HG02885 (cell line): ENCODE measurements around the gene RBKS.

ENCODE experiments used
- ATAC-seq: cut with Tn5 transposase; IDR thresholded peaks from one replicate; pipeline ENCODE4 v1.9.1; 2021; ENCODE audit warnings: mild to moderate bottlenecking; ENCODE audit not compliant: unreplicated experiment, poor library complexity

RBKS gene

GRCh38 chr2:27839022-27839618 is 51.1 kb downstream of the RBKS start:
- ATAC-seq: no peak

GRCh38 chr2:27838502-27838901 is 51.7 kb downstream of the RBKS start:
- ATAC-seq: no peak

GRCh38 chr2:27833931-27834330 is 56.3 kb downstream of the RBKS start:
- no peak for ATAC-seq

- ATAC-seq: no peak
Observed at GRCh38 chr2:27832396-27832795, 57.8 kb downstream of the RBKS start.

- no peak for ATAC-seq
Observed at GRCh38 chr2:27831279-27832050, 58.7 kb downstream of the RBKS start.

- no peak for ATAC-seq
Observed at GRCh38 chr2:27830656-27831055, 59.5 kb downstream of the RBKS start.

GRCh38 chr2:27829791-27830190 is 60.4 kb downstream of the RBKS start:
- no peak for ATAC-seq

GRCh38 chr2:27828305-27828704 is 61.9 kb downstream of the RBKS start:
- ATAC-seq: no peak

- no peak for ATAC-seq
Observed at GRCh38 chr2:27824401-27824800, 65.8 kb downstream of the RBKS start.

- no peak for ATAC-seq
Observed at GRCh38 chr2:27823569-27823968, 66.6 kb downstream of the RBKS start.

- ATAC-seq: no peak
Observed at GRCh38 chr2:27823135-27823534, 67.1 kb downstream of the RBKS start.

GRCh38 chr2:27822049-27822448 is 68.1 kb downstream of the RBKS start:
- ATAC-seq: no peak

- no peak for ATAC-seq
Observed at GRCh38 chr2:27815860-27816438, 74.2 kb downstream of the RBKS start.

- no peak for ATAC-seq
Observed at GRCh38 chr2:27814758-27815157, 75.4 kb downstream of the RBKS start.

GRCh38 chr2:27811768-27812167 is 78.4 kb downstream of the RBKS start:
- no peak for ATAC-seq

- ATAC-seq: no peak
Observed at GRCh38 chr2:27810455-27810854, 79.7 kb downstream of the RBKS start.

GRCh38 chr2:27809761-27810241 is 80.4 kb downstream of the RBKS start:
- no peak for ATAC-seq

GRCh38 chr2:27808984-27809383 is 81.2 kb downstream of the RBKS start:
- no peak for ATAC-seq

GRCh38 chr2:27808418-27808817 is 81.8 kb downstream of the RBKS start:
- ATAC-seq: no peak

- no peak for ATAC-seq
Observed at GRCh38 chr2:27807476-27807875, 82.7 kb downstream of the RBKS start.

- no peak for ATAC-seq
Observed at GRCh38 chr2:27806311-27807059, 83.7 kb downstream of the RBKS start.
